ENCODE results near the gene EIF4G1.

- TF ChIP-seq EZH2 (IDR thresholded peaks at IDR 0.05; ENCODE audit: borderline replicate concordance, low read depth, low read length, severe bottlenecking) (no peak), JUN (IDR thresholded peaks at IDR 0.05; ENCODE audit: borderline replicate concordance, insufficient read depth, insufficient read length, low read depth) (no peak)
Measured at GRCh38 chr3:184341925-184342324, 27.5 kb downstream of the EIF4G1 start.
